Measurements from ENCODE around the gene LCNL1.

Gene LCNL1

GRCh38 chr9:136977223-136977622, 5.6 kb upstream of the LCNL1 start, which contains the start of gene PTGDS:
TSS of gene PTGDS (plus strand) at chr9:136977504. CDS start at chr9:136977579, 75 bp downstream.
- DNase-seq = no peak

- no peak for DNase-seq
These were observed 5.1 kb upstream of the LCNL1 start for GRCh38 chr9:136977649-136978072.

- DNase-seq = peak; percentile 54 to 73
These were observed 4.5 kb upstream of the LCNL1 start for GRCh38 chr9:136978073-136978864.

GRCh38 chr9:136978865-136979544, 3.8 kb upstream of the LCNL1 start:
- no peak for DNase-seq

GRCh38 chr9:136979769-136980587, 2.8 kb upstream of the LCNL1 start:
- no peak for DNase-seq

GRCh38 chr9:136980669-136981478, 1.9 kb upstream of the LCNL1 start:
- DNase-seq = no peak

- DNase-seq = no peak
These were observed 1.1 kb upstream of the LCNL1 start for GRCh38 chr9:136981588-136982231.

GRCh38 chr9:136983167-136983566, 374 bp downstream of the LCNL1 start:
- no peak for DNase-seq

GRCh38 chr9:136983656-136984314, 992 bp downstream of the LCNL1 start:
- DNase-seq = no peak

GRCh38 chr9:136984464-136985026, 1.8 kb downstream of the LCNL1 start:
- no peak for DNase-seq

- DNase-seq = no peak
These were observed 2.3 kb downstream of the LCNL1 start for GRCh38 chr9:136985027-136985602.

- DNase-seq = no peak
These were observed 3.1 kb downstream of the LCNL1 start for GRCh38 chr9:136985853-136986252.

- DNase-seq = no peak
These were observed 6.1 kb downstream of the LCNL1 start for GRCh38 chr9:136988872-136989271.

- DNase-seq = no peak
These were observed 7.6 kb downstream of the LCNL1 start for GRCh38 chr9:136990242-136990911.

- DNase-seq = peak; percentile 91 to 93
These were observed 9.4 kb downstream of the LCNL1 start, which contains the start of gene PAXX for GRCh38 chr9:136991993-136992818. TSS of gene PAXX (plus strand) at chr9:136992422. CDS start at chr9:136992444, 22 bp downstream.

- DNase-seq = no peak
These were observed 10.1 kb downstream of the LCNL1 start for GRCh38 chr9:136992819-136993369.

- DNase-seq = no peak
These were observed 11.5 kb downstream of the LCNL1 start for GRCh38 chr9:136994180-136994887.

- DNase-seq = no peak
These were observed 12.1 kb downstream of the LCNL1 start for GRCh38 chr9:136994888-136995230.
